Activated naive CD8-positive, alpha-beta T cell treated with anti-CD3 and anti-CD28 coated beads, Interleukin-2, amount 10 ng/mL, durations not matched to agents 7 days and 5 days (primary cell): Measurements from ENCODE around the gene CPN2. TPM values are rescaled to one million over a fixed set of nuclear protein-coding genes. Genes with fewer than 3 reads are reported as not detected.

Experiments used
- ATAC-seq: fragments of 150-1000 bp; cut with Tn5 transposase; one replicate; pipeline ENCODE4 v1.10.0; 2021; ENCODE audit warnings: low read depth, moderate library complexity
- POLR2A ChIA-PET: fragments of 350-600 bp; sonication (Branson Sonifier 250); formaldehyde crosslinking; loops from one replicate; lab custom pipeline; 2021; ENCODE audit warnings: antibody characterized with exemption; lab: Charles Lee
- DNase-seq: peaks from one replicate; pipeline ENCODE4 v3.0.0; 2021
- H3K27ac Mint-ChIP-seq: one replicate; pipeline ENCODE4 v1.8.0; 2022; ENCODE audit warnings: mild to moderate bottlenecking, mixed read lengths
- H3K27me3 Mint-ChIP-seq: one replicate; pipeline ENCODE4 v1.8.0; 2022; ENCODE audit warnings: mild to moderate bottlenecking, moderate library complexity, mixed read lengths
- H3K36me3 Mint-ChIP-seq: one replicate; pipeline ENCODE4 v1.8.0; 2021; ENCODE audit warnings: mild to moderate bottlenecking, mixed read lengths
- H3K4me1 Mint-ChIP-seq: one replicate; pipeline ENCODE4 v1.8.0; 2021; ENCODE audit warnings: mixed read lengths
- H3K4me3 Mint-ChIP-seq: one replicate; pipeline ENCODE4 v1.8.0; 2022; ENCODE audit warnings: mild to moderate bottlenecking, moderate library complexity, mixed read lengths
- H3K9me3 Mint-ChIP-seq: one replicate; pipeline ENCODE4 v1.8.0; 2021; ENCODE audit warnings: mixed read lengths
- total RNA-seq, 2 experiments: library from RNA; stranded (reverse); gene quantifications; one replicate each; pipeline ENCODE4 v1.2.3, GENCODE V29; 2021

Gene CPN2
- total RNA-seq, 2 experiments from 2014 or later: not detected

DNA sequence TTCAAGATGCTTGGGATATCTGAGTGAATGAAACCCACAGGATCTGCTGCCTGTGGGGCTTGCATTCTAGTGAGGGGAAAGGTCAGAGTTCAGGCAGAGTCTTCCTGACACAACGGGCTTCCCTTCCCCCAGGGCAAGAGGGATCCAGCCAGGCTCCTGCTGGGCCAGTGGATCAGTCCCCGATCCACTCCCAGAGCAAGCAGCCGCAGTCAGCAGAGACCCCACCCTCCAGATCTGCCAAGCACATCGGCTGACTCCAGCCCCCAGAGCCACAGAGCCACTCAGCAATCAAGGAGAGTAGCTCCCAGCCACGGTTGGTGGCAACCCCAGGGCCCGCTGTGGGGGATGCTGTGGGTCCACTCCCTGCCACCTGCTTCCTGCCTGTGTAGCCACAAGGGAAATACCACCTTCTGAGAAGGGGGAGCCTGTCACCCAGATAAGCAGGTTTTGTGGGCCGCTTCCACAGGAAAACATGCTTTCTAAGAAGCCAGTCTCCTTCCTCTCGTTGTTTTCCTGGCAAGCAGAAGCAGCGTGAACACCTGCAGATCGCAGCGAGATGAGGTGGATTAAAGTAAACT, 44.9 kb downstream of the CPN2 start:
- peak overlapping the region; percentile 73 for H3K4me3 Mint-ChIP-seq
- peaks cover 10% of the 10 kb centered on the region for H3K36me3 Mint-ChIP-seq
- ATAC-seq (peak; percentile 63), DNase-seq (peak; percentile 70)
- H3K27ac Mint-ChIP-seq: peak overlapping the region; percentile 73
- peaks cover 45% of the 10 kb centered on the region for H3K4me1 Mint-ChIP-seq
- peaks cover 3% of the 10 kb centered on the region for H3K9me3 Mint-ChIP-seq
- POLR2A ChIA-PET: no interaction called here
- H3K27me3 Mint-ChIP-seq: peaks cover 21% of the 10 kb centered on the region

DNA sequence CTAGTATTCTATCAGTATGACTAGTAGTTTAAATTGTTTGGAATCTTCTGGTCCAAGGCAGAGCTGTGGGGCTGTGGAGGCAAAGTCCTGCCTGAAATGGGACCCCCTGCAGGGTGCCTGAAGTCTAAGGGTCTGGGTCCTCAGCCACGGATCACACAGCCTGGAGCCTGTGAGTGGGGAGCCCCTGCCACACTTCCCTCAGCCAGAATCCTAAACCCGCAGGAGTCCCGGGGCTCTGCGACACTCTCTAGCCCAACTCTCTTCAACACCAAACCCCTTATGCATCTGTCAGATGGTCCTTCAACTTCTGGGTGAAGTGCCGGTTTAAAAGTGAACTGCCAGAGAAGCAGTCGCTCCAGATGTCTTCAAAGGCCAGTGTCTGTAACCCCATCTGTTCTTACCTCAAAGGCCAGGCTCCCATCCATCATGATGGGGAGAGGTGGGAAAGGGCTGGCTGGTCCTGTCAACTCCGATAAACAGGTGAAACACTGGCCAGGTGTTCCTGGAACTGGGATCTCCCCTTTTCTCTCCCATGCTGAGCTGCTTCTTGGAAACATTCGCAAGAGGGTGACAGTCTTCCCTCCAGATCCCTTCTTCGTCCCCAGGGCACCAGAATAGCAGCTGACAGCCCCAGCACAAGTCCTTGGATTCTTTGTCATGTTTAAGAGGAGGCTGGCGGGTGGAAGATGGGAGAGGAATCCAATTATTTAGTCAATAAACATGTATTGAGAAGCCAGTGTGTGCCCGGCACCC, 45.6 kb downstream of the CPN2 start:
- DNase-seq (no peak), ATAC-seq (no peak)
- Mint-ChIP-seq H3K9me3 (peaks cover 3% of the 10 kb centered on the region), H3K27me3 (peaks cover 18% of the 10 kb centered on the region), H3K4me1 (peaks cover 43% of the 10 kb centered on the region), H3K4me3 (peak overlapping the region; percentile 20), H3K27ac (peak overlapping the region; percentile 73), H3K36me3 (peaks cover 7% of the 10 kb centered on the region)
- POLR2A ChIA-PET: no interaction called here

DNA sequence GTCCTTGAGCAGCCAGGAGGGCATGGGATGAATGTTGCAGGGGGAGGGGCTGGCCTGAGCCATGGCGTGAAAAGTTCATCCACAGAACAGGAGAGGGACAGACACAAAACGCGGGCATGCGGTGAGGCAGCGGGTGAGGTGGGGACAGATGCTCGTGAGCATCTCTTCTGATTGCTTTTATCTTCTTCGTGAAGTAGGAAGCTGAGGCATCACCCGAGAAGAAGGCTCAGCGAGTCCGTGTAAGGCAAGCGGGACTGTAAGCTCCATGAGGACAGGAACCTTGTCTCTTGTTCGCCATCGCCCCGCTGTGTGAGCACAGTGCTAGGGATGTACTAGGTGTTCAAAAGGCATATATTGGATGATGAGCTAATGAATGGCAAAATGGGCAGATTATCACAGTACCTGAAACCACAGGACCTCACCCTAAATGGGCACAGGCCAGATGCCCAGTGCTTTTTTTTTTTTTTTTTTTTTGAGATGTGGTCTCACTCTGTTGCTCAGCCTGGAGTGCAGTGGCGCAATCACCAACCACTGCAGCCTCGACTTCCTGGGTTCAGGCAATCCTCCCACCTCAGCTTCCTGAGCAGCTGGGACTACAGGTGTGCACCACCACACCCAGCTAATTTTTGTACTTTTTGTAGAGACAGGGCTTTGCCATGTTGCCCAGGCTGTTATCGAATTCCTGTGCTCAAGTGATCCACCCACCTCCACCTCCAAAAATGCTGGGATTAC, 46.8 kb downstream of the CPN2 start:
- H3K27ac Mint-ChIP-seq: no peak overlapping the region
- POLR2A ChIA-PET: no interaction called here
- ATAC-seq (no peak), DNase-seq (no peak)
- no peak overlapping the region for H3K4me3 Mint-ChIP-seq
- H3K9me3 Mint-ChIP-seq: peaks cover 3% of the 10 kb centered on the region
- H3K36me3 Mint-ChIP-seq: peaks cover 7% of the 10 kb centered on the region
- peaks cover 45% of the 10 kb centered on the region for H3K4me1 Mint-ChIP-seq
- H3K27me3 Mint-ChIP-seq: peaks cover 14% of the 10 kb centered on the region

DNA sequence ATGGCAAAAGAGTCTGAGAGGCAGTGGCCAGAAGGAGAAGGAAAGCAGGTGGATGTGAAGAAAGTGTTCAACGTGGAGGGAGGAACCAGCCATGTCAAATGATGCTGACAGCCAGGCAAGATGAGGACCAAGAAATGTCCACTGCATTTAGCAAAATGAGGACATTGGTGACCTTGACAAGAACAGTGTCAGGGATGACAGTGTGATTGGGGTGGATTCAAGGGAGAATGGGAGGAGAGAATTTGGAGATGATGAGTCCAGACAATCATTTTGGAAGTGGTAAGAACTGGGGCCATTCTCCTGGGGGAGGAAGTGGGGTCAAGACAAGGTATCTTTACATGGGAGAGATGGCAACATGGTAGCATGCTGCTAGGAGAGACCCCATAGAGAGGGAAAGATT, 47.4 kb downstream of the CPN2 start:
- Mint-ChIP-seq H3K4me3 (no peak overlapping the region), H3K4me1 (peaks cover 43% of the 10 kb centered on the region), H3K27me3 (peaks cover 12% of the 10 kb centered on the region), H3K27ac (no peak overlapping the region), H3K9me3 (peaks cover 3% of the 10 kb centered on the region), H3K36me3 (peaks cover 7% of the 10 kb centered on the region)
- ATAC-seq: no peak
- DNase-seq: no peak
- POLR2A ChIA-PET: no interaction called here

- H3K4me1 Mint-ChIP-seq: peaks cover 29% of the 10 kb centered on the region
Observed at GRCh38 chr3:194301730-194302129, 49.4 kb downstream of the CPN2 start.

GRCh38 chr3:194300936-194301335, 50.2 kb downstream of the CPN2 start:
- peaks cover 3% of the 10 kb centered on the region for H3K9me3 Mint-ChIP-seq
- ATAC-seq: no peak
- H3K4me1 Mint-ChIP-seq: peaks cover 22% of the 10 kb centered on the region

More at GRCh38 chr3:194301730-194302129, 49.4 kb downstream of the CPN2 start:
- no peak overlapping the region for H3K4me3 Mint-ChIP-seq
- H3K27me3 Mint-ChIP-seq: peaks cover 27% of the 10 kb centered on the region
- DNase-seq (no peak), ATAC-seq (no peak)
- H3K27ac Mint-ChIP-seq: no peak overlapping the region
- H3K36me3 Mint-ChIP-seq: peaks cover 7% of the 10 kb centered on the region
- POLR2A ChIA-PET: no interaction called here
- H3K9me3 Mint-ChIP-seq: peaks cover 3% of the 10 kb centered on the region

GRCh38 chr3:194300382-194300758, 50.8 kb downstream of the CPN2 start:
- Mint-ChIP-seq H3K9me3 (peaks cover 3% of the 10 kb centered on the region), H3K36me3 (peaks cover 6% of the 10 kb centered on the region), H3K27ac (no peak overlapping the region), H3K4me3 (no peak overlapping the region), H3K4me1 (peaks cover 18% of the 10 kb centered on the region), H3K27me3 (peaks cover 31% of the 10 kb centered on the region)
- ATAC-seq (no peak), DNase-seq (no peak)
- POLR2A ChIA-PET: interaction anchor here (1.0 kb wide), 1 partner anchor 9 kb away, joined by 4 read pairs; no protein-coding TSS in a partner anchor

More at GRCh38 chr3:194300936-194301335, 50.2 kb downstream of the CPN2 start:
- Mint-ChIP-seq H3K27me3 (peaks cover 31% of the 10 kb centered on the region), H3K27ac (no peak overlapping the region), H3K4me3 (no peak overlapping the region), H3K36me3 (peaks cover 7% of the 10 kb centered on the region)
- POLR2A ChIA-PET: no interaction called here
- no peak for DNase-seq

GRCh38 chr3:194298331-194299227, 52.5 kb downstream of the CPN2 start:
- H3K9me3 Mint-ChIP-seq: no peaks in the 10 kb centered on the region
- no peaks in the 10 kb centered on the region for H3K36me3 Mint-ChIP-seq
- ATAC-seq: no peak
- DNase-seq: no peak
- no peak overlapping the region for H3K27ac Mint-ChIP-seq
- no peak overlapping the region for H3K4me3 Mint-ChIP-seq
- POLR2A ChIA-PET: interaction anchor here (1.2 kb wide), 1 partner anchor 9 kb away, joined by 3 read pairs; no protein-coding TSS in a partner anchor
- peaks cover 34% of the 10 kb centered on the region for H3K27me3 Mint-ChIP-seq
- H3K4me1 Mint-ChIP-seq: peaks cover 11% of the 10 kb centered on the region

- Mint-ChIP-seq H3K27ac (no peak overlapping the region), H3K4me3 (no peak overlapping the region), H3K4me1 (peaks cover 11% of the 10 kb centered on the region), H3K27me3 (peaks cover 47% of the 10 kb centered on the region), H3K36me3 (no peaks in the 10 kb centered on the region), H3K9me3 (peaks cover 1% of the 10 kb centered on the region)
- ATAC-seq: no peak
- DNase-seq: no peak
- POLR2A ChIA-PET: no interaction called here
Observed at GRCh38 chr3:194296454-194297263, 54.5 kb downstream of the CPN2 start.

DNA sequence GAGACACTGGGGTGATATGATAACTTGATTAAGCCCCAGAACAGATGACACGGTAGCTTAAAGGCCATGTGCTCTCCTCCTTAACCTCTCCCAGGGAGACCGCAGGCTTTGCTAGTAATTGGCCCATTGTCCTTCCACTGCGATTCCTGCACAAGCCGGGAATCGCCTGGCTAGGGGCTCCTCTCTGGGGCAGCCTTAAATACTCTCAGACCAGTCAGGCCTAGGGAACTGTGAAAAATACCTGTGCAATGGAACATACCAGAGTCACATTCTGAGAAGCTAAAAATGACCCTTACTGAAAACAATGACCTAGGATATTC, 56.3 kb downstream of the CPN2 start:
- ATAC-seq: no peak
- Mint-ChIP-seq H3K9me3 (peaks cover 2% of the 10 kb centered on the region), H3K27me3 (peaks cover 52% of the 10 kb centered on the region), H3K36me3 (no peaks in the 10 kb centered on the region), H3K27ac (no peak overlapping the region), H3K4me3 (no peak overlapping the region), H3K4me1 (peaks cover 5% of the 10 kb centered on the region)
- no peak for DNase-seq
- POLR2A ChIA-PET: no interaction called here

GRCh38 chr3:194294199-194294894, 56.8 kb downstream of the CPN2 start:
- Mint-ChIP-seq H3K4me3 (no peak overlapping the region), H3K27ac (no peak overlapping the region), H3K9me3 (peaks cover 2% of the 10 kb centered on the region), H3K36me3 (no peaks in the 10 kb centered on the region), H3K27me3 (peaks cover 54% of the 10 kb centered on the region), H3K4me1 (peaks cover 3% of the 10 kb centered on the region)
- ATAC-seq (no peak), DNase-seq (no peak)
- POLR2A ChIA-PET: no interaction called here
